Gastroesophageal sphincter (tissue), 4 donors: ENCODE measurements around the gene LANCL2. TPM values are rescaled to one million over a fixed set of nuclear protein-coding genes. Genes with fewer than 3 reads are reported as not detected.
"Not testable (repeated sequence)": the region's sequence is repeated elsewhere in the genome, so short reads cannot be mapped to it uniquely, and the experiment has no call there.

Source experiments
- ATAC-seq: fragments of 150-250 bp; one replicate; pipeline ENCODE4 v1.9.1; 2016; ENCODE audit warnings: mild to moderate bottlenecking, moderate library complexity
- H3K27ac ChIP-seq, 4 donors: fragments of 200-600 bp; sonication (generic) in 3 of 4; 1 replicate in 3 of 4; 2 replicates in 1 of 4; pipeline ENCODE4 v1.5.1; 2016 to 2019
- H3K27me3 ChIP-seq: fragments of 200-600 bp; sonication (generic); one replicate; pipeline ENCODE4 v1.5.1; 2019
- H3K36me3 ChIP-seq, 2 donors: fragments of 200-600 bp; sonication (generic); one replicate each; pipeline ENCODE4 v1.5.1; 2019; ENCODE audit warnings: control low read depth in 1 of 2
- H3K4me1 ChIP-seq, 3 donors: fragments of 200-600 bp; sonication (generic); 1 replicate in 2 of 3; 2 replicates in 1 of 3; pipeline ENCODE4 v1.5.1; 2016 to 2019; ENCODE audit warnings: control low read depth in 2 of 3
- H3K4me3 ChIP-seq, 2 donors: fragments of 200-600 bp; sonication (generic); one replicate each; pipeline ENCODE4 v1.5.1; 2019; ENCODE audit warnings: mild to moderate bottlenecking in 1 of 2, moderate library complexity in 1 of 2
- H3K9me3 ChIP-seq, 3 donors: fragments of 200-600 bp; sonication (generic); one replicate each; pipeline ENCODE4 v1.5.1; 2017 to 2019; ENCODE audit warnings: control low read depth in 2 of 3
- EP300 ChIP-seq: sonication (generic); formaldehyde crosslinking; IDR thresholded peaks from one replicate; pipeline ENCODE4 v1.6.1; 2017; ENCODE audit warnings: antibody characterized with exemption, mild to moderate bottlenecking
- POLR2A ChIP-seq, 2 donors: fragments of 450-650 bp; IDR thresholded peaks; one replicate each; pipeline ENCODE4 v1.6.1; 2017; ENCODE audit warnings: antibody characterized with exemption in 2 of 2, mild to moderate bottlenecking in 2 of 2, moderate library complexity in 1 of 2
- POLR2AphosphoS5 ChIP-seq: sonication (generic); formaldehyde crosslinking; IDR thresholded peaks from one replicate; pipeline ENCODE4 v1.6.1; 2017; ENCODE audit warnings: antibody characterized with exemption
- WGBS, 2 donors: methylation state at CpG; one replicate each; pipeline ENCODE4 v1.1.5; 2018; ENCODE audit warnings: low coverage in 1 of 2; 5-methylcytosine and 5-hydroxymethylcytosine counted together
- total RNA-seq, 4 donors: library from RNA; depleted of rRNA; stranded (reverse); fragments of >200 nt; gene quantifications; one replicate each; pipeline ENCODE4 v1.1.0, GENCODE V29; 2016
- TF ChIP-seq, protein P1 (sequence below), 4 experiments: fragments of 200-600 bp in 2 of 4; fragments of 450-650 bp in 2 of 4; sonication (generic) in 1 of 4; IDR thresholded peaks; one replicate each; pipeline ENCODE4 v1.5.1; 2017 to 2019; ENCODE audit warnings: antibody characterized with exemption in 4 of 4, mild to moderate bottlenecking in 2 of 4, moderate library complexity in 2 of 4

Gene LANCL2
- total RNA-seq, 4 donors from 2014 or later, result 6.9 to 10.6 (median 9.3) TPM

DNA sequence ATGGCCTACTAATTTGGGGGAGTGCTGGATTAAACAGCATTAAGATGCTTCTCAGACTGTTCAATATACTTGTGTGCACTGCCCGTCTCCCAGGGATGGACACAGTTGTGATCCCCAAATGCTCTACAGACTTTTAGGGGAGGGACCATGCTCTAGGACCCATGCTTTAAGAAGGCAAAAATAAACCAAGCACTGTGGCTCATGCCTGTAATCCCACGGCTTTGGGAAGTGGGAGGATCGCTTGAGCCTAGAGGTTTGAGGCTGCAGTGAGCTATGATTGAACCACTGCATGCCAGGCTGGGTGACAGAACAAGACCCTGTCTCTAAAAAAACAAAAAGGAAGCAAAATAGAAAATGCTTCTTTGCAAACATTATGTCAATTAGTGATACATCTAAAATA is 104.6 kb downstream of the LANCL2 start:
- no peaks in the 10 kb centered on the region for H3K4me1 ChIP-seq
- no peak overlapping the region for H3K27ac ChIP-seq
- H3K36me3 ChIP-seq, result peaks cover 0 to 75% of the 10 kb centered on the region in 2 donors
- H3K4me3 ChIP-seq, result no peak overlapping the region
- H3K9me3 ChIP-seq, result no peaks in the 10 kb centered on the region
- 79 to 80% methylated on average over 1 to 2 of the region's 3 CpGs for WGBS, 2 donors
- ATAC-seq, result no peak
- no peak for TF ChIP-seq EP300
- TF ChIP-seq, protein P1, sequence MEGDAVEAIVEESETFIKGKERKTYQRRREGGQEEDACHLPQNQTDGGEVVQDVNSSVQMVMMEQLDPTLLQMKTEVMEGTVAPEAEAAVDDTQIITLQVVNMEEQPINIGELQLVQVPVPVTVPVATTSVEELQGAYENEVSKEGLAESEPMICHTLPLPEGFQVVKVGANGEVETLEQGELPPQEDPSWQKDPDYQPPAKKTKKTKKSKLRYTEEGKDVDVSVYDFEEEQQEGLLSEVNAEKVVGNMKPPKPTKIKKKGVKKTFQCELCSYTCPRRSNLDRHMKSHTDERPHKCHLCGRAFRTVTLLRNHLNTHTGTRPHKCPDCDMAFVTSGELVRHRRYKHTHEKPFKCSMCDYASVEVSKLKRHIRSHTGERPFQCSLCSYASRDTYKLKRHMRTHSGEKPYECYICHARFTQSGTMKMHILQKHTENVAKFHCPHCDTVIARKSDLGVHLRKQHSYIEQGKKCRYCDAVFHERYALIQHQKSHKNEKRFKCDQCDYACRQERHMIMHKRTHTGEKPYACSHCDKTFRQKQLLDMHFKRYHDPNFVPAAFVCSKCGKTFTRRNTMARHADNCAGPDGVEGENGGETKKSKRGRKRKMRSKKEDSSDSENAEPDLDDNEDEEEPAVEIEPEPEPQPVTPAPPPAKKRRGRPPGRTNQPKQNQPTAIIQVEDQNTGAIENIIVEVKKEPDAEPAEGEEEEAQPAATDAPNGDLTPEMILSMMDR (IDR thresholded peaks at IDR 0.05), result no peak
- no peaks in the 10 kb centered on the region for H3K27me3 ChIP-seq

DNA sequence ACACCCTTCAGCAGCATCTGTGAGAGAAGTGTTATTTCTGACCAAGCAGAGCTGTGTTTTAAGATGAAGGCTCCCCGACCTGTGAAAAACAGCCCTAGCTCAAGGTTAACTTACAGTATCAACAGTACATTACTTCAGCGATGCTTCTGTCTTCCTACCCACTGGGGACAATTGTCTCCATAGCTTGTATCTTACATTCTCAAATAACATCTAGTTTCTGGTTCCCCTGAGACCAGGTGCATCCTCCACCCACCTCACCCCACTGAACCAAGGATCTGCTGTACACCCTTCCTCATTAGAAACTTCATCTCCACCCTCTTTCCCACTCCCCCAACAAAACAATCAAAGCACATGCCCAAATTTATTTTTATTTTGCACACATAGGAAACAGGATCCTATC is 105.1 kb downstream of the LANCL2 start:
- no peak for TF ChIP-seq POLR2A (IDR thresholded peaks at IDR 0.05)
- TF ChIP-seq EP300, result no peak
- TF ChIP-seq POLR2AphosphoS5, result no peak
- TF ChIP-seq, protein P1 (IDR thresholded peaks at IDR 0.05), result no peak
- no peak for ATAC-seq

DNA sequence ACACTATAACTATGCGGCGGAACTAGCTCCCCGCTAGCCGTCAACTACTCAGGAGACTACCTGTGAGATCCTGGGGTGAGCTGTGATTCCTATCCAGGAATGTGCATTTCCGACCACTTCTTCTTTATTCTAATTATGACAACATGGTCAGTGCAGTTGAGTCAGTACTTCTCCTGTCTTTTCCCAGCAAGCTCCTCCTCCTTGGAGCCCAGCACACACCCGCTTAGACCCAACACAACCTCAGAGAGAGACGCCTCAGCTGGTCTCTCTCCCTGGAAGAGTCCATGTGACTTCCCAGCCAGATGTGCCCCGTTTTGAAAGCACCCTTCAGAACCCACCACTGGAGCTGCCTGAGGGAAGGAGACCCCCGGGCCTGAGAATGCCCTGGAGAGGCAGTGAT is 106.5 kb downstream of the LANCL2 start:
- not testable (repeated sequence) for ATAC-seq, H3K4me1 ChIP-seq, H3K27ac ChIP-seq, H3K4me3 ChIP-seq, H3K27me3 ChIP-seq, H3K9me3 ChIP-seq
- WGBS, 2 donors, result no CpG with 5 or more reads among the region's 9 CpGs
- H3K36me3 ChIP-seq, result peaks cover 0 to 60% of the 10 kb centered on the region in 2 donors

More for the DNA sequence above, 105.1 kb downstream of the LANCL2 start:
- Histone ChIP-seq H3K4me3 (no peak overlapping the region), H3K36me3 (peaks cover 0 to 73% of the 10 kb centered on the region in 2 donors), H3K4me1 (no peaks in the 10 kb centered on the region), H3K9me3 (no peaks in the 10 kb centered on the region), H3K27ac (no peak overlapping the region), H3K27me3 (no peaks in the 10 kb centered on the region)
- 79 to 80% methylated on average over 1 to 2 of the region's 2 CpGs for WGBS, 2 donors

DNA sequence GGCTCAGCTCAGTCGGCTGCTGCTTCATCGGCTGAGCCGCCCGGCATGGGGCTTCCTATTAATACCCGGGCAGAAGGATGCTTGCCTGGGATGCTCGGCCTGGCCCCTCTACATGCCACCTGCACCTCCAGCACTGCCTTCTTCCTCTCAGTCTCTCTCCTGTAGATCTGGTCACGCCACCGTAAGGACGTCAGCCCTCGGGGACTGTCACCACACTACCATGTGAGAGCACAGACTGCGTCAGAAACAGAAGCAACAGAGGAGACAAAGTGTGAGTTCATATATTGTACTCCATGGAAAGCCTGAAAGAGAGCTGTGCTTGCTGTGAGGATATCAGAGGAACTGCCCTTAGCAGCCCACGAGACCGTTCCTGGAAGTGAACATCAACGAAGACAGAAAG is 107.3 kb downstream of the LANCL2 start:
- not testable (repeated sequence) for H3K4me1 ChIP-seq, H3K27ac ChIP-seq, ATAC-seq, H3K9me3 ChIP-seq, H3K4me3 ChIP-seq, H3K27me3 ChIP-seq
- no CpG with 5 or more reads among the region's 14 CpGs for WGBS, 2 donors
- H3K36me3 ChIP-seq, result peaks cover 0 to 57% of the 10 kb centered on the region in 2 donors

DNA sequence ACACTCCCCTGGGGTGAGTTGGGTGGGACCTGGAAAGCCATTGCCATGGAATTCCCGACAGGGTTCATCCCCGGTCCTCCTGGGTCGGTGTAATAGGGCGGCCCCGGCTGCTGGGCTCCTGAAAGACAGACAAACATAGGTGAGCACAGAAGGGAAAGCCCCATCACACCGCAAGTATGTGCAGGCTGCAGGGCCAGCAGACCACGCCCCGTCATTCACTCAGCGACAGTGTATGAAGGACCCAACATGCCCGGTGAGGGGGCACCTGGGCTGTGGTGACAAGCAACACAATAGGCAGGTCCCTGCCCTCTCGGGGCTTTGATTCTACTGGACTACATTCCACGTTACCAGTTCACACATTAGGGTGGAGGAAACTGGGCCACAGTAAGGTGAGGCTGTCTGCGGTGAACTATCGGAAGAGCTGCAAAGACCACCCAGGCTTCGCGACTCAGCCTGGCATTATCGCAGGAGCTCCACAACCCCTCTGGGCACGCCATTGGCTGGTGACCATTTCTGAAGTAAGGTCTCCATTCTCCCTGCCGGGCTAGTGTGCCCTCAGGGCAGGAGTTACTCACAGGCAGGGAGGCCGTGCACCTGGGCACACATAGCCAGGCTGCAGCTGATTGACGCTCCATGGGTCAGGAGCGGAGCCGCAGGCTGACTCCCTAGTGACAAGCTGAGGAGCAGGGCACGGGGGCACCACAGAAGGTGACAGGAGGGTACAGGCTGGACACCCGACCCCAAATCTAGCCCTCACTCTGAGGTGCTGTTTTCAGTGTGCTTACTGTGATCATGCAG is 108.0 kb downstream of the LANCL2 start:
- Histone ChIP-seq H3K27ac (no peak overlapping the region), H3K27me3 (no peaks in the 10 kb centered on the region), H3K36me3 (peaks cover 0 to 56% of the 10 kb centered on the region in 2 donors), H3K9me3 (no peaks in the 10 kb centered on the region), H3K4me3 (no peak overlapping the region), H3K4me1 (no peaks in the 10 kb centered on the region)
- TF ChIP-seq EP300 (no peak), POLR2AphosphoS5 (no peak), POLR2A (IDR thresholded peaks at IDR 0.05) (no peak)
- TF ChIP-seq, protein P1 (IDR thresholded peaks at IDR 0.05), result no peak
- no peak for ATAC-seq
- WGBS, 2 donors, result 100% methylated on average over 1 of the region's 25 CpGs; no CpG with 5 or more reads in 1 of the 2 donors

DNA sequence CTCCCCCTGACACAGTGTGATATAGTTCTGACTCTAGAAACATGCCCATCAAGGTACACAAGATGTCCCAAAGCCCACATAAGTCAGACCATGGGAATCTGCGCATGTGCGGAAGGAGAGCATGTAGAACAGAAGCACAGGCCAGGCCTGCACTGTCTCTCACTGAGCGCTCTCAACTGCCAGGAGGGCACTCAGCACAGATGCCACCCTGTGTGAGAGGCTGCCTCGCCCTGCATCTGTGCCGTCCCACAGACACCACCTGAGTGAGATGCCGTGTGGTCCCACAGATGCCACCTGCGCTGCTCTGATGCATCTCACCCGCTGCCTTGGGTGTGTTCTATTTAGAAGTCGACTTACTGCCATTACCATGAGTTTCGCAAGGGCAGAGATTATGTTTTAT is 108.8 kb downstream of the LANCL2 start:
- Histone ChIP-seq H3K9me3 (no peaks in the 10 kb centered on the region), H3K4me1 (no peaks in the 10 kb centered on the region), H3K27me3 (no peaks in the 10 kb centered on the region), H3K27ac (no peak overlapping the region), H3K36me3 (peaks cover 0 to 48% of the 10 kb centered on the region in 2 donors), H3K4me3 (no peak overlapping the region)
- 100% methylated on average over 3 of the region's 10 CpGs; no CpG with 5 or more reads in 1 of the 2 donors for WGBS, 2 donors
- no peak for ATAC-seq
- no peak for TF ChIP-seq POLR2A (IDR thresholded peaks at IDR 0.05)
- no peak for TF ChIP-seq EP300
- no peak for TF ChIP-seq POLR2AphosphoS5
- TF ChIP-seq, protein P1 (IDR thresholded peaks at IDR 0.05), result no peak
